IPS-18a (cell line): ENCODE measurements around the gene SLC13A5.
A peak's percentile ranks its signal among the peaks of the same experiment; 100 is the strongest.

Experiments used
- H3K27ac ChIP-seq: one replicate; pipeline ENCODE4 v1.5.1; 2013; ENCODE audit warnings: low read length
- H3K27me3 ChIP-seq: one replicate; pipeline ENCODE4 v1.6.1; 2013; ENCODE audit warnings: mild to moderate bottlenecking, low read length; ENCODE audit not compliant: control insufficient read depth, insufficient read depth
- H3K36me3 ChIP-seq: one replicate; pipeline ENCODE4 v1.6.1; 2013; ENCODE audit warnings: low read depth, low read length; ENCODE audit not compliant: control insufficient read depth
- H3K4me1 ChIP-seq: one replicate; pipeline ENCODE4 v1.6.1; 2013; ENCODE audit warnings: low read depth, low read length; ENCODE audit not compliant: control insufficient read depth
- H3K4me3 ChIP-seq: one replicate; pipeline ENCODE4 v1.5.1; 2013; ENCODE audit warnings: low read length
- H3K9ac ChIP-seq: one replicate; pipeline ENCODE4 v1.6.1; 2013; ENCODE audit warnings: mild to moderate bottlenecking, low read length, moderate library complexity
- H3K9me3 ChIP-seq: one replicate; pipeline ENCODE4 v1.6.1; 2013; ENCODE audit warnings: low read depth, low read length; ENCODE audit not compliant: control insufficient read depth

The SLC13A5 gene

DNA sequence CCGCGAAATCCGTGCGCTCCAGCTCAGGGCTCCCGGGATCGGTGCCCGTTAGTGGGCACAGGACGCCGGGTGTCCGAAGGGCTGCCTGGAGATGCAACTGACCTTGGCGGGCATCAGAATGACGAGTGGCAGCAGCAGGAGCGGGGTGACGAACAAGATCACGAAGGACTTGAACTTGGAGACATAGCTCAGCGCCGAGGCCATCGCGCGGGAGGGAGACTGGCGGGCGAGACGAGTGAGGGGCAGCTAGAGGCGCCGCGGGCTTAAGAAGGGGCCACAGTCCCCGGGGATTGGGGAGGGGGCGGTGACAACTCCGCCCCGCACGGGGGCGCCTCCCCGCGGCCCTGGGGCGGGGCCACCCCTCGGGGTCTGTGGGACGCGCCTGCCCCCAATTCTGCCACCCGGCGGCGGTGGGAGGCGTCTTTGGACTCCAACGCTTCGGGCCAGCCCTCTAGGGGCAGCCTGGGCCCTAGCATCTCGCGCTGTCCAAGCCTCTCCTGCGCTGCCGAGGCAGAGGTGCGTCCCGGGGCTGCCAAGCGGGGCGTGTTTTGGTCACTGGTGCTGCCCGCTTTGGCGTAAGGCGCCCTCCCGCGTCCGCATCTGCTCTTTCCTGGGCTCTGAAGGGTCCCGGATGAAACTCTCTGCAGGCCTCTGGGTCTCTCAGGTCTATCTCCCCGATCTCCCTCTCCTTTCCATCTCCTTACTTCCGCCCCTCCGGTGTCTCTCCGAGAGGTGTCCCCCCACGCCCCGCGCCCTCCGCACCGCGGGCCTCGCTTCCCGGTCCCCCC is at the start of gene SLC13A5:
Gene SLC13A5, minus strand, starts transcription at position 240 of the 788 bp plus-strand sequence. Its CDS starts 36 bp downstream, at position 204.
- no peak within 1 kb of the TSS for H3K9ac ChIP-seq
- no peaks in the 10 kb centered on the region for H3K4me1 ChIP-seq

DNA sequence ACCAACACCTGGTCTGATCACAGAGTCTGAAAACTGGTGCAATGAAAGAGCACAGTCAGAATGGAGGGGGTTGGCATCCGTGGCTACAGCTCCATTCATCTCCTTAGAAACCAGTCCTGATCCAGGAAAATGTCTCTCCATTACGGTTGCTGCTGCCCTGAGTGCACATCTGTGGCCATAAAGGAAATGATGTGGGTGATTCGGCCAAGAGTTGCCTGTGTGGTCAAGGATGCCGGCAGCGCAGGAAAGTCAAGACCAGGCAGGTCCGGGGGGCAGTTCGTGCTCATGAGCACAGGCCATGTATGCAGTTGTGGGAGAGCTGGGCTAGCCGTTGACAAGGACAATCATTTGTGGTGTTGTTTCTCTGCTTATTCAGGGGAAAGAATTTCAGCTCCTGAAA is 48.6 kb upstream of the SLC13A5 start:
- H3K27ac ChIP-seq: no peak overlapping the region
- H3K9me3 ChIP-seq: no peaks in the 10 kb centered on the region
- peaks cover 9% of the 10 kb centered on the region for H3K4me1 ChIP-seq
- H3K36me3 ChIP-seq: no peaks in the 10 kb centered on the region
- H3K4me3 ChIP-seq: no peak overlapping the region
- no peaks in the 10 kb centered on the region for H3K27me3 ChIP-seq
- no peak overlapping the region for H3K9ac ChIP-seq

More for the DNA sequence above, at the start of gene SLC13A5:
- Histone ChIP-seq H3K9me3 (no peaks in the 10 kb centered on the region), H3K4me3 (peak within 1 kb of the TSS; percentile 67), H3K27ac (no peak within 1 kb of the TSS), H3K36me3 (no peaks in the 10 kb centered on the region), H3K27me3 (peaks cover 39% of the 10 kb centered on the region)

DNA sequence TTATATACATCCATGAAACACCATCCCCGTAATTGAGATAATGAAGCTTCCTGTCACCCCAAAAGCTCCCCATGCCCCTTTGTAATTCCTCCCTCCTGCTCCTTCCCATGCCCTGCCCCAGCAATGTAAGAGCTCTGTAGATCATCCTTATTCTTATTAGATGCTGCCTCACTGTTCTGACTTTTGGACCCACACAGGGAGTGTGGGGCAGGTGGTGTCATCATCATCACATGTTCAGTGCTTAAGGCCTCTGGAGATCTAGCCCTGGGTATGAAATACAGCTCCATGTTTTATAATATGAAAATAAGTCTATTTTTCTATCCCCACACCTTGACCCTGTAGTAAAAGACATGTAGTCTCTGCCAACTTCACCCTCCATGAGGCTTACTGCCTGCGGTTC is 44.6 kb upstream of the SLC13A5 start:
- Histone ChIP-seq H3K4me1 (peaks cover 18% of the 10 kb centered on the region), H3K27me3 (no peaks in the 10 kb centered on the region), H3K27ac (no peak overlapping the region), H3K4me3 (no peak overlapping the region), H3K9me3 (no peaks in the 10 kb centered on the region), H3K36me3 (no peaks in the 10 kb centered on the region), H3K9ac (no peak overlapping the region)

DNA sequence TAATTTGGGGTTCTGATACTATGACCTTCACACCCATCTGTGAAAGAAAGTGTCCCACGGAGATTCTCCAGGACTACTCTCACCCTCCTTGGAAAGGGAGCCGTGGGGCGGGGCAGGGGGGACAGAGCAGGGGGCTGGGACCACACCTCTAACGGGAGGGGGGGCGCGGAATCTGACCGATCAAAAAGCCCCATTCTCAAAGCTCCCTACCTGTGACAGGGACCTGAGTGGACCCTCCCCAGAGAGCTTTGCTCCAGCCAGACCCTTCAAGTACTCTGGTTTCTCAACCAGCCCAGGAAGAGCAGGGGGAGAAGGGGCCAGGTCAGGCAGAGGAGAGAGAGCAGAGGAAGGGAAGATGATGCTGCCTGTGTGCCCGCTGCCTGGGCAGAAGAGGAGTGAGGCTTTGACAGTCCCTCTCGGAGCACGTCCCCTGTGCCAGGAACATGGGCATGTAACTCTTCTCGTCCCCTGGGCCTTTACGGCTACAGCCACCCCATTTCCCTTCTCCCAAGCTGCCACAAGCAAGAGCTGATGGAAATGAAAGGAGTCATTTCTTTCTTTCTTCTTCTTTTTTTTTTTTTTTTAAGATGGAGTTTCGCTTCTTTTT is 43.4 kb upstream of the SLC13A5 start:
- Histone ChIP-seq H3K9ac (no peak overlapping the region), H3K4me3 (no peak overlapping the region), H3K9me3 (no peaks in the 10 kb centered on the region), H3K27ac (no peak overlapping the region), H3K27me3 (no peaks in the 10 kb centered on the region), H3K4me1 (peaks cover 25% of the 10 kb centered on the region), H3K36me3 (no peaks in the 10 kb centered on the region)

DNA sequence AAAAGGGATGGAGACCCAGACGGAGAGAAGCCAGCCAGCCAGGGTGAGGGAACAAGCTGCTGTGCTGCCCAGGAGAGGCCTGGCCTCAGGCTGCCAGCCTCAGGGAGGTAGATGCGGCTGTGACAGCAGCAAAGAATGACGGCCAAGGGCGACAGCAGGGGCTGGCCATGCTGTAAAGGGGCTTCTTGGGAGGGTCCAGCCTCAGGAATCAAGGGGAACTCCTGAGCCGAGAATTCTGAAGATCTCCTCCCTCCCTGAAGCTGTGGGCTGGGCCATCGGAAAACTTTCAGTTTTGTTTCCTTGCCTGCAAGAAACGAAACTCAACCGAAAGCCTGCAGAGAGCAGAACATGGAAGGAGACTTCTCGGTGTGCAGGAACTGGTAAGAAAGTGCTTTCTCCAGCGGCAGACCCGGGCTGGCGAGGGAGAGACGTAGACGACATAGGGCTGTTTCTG is 42.6 kb upstream of the SLC13A5 start, which contains the start of gene XAF1:
Gene XAF1, plus strand, starts transcription at position 316 of the 454 bp plus-strand sequence. Its CDS starts 33 bp downstream, at position 349.
- Histone ChIP-seq H3K36me3 (no peaks in the 10 kb centered on the region), H3K4me3 (no peak within 1 kb of the TSS), H3K27ac (no peak within 1 kb of the TSS), H3K9ac (no peak within 1 kb of the TSS), H3K27me3 (no peaks in the 10 kb centered on the region), H3K9me3 (no peaks in the 10 kb centered on the region), H3K4me1 (peaks cover 25% of the 10 kb centered on the region)

DNA sequence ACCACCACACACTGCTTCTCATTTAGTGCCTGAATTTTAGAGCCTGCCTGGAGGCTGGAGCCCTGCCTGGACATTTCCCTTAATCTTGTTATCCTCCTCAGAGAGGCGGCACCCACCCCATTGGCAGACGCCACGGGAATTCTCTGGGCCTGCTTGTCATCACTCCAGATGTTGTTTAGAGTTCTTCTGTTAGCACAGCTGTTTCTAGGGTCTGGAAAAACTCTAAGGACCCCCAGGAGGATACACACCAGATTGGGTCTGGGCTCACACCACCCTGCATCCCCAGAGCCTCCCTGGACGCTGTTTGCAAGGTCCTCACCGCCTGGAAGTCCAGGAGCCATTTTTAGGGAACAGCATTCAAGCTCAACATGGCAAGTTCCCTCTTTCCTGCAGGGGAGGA is 42.1 kb upstream of the SLC13A5 start:
- H3K4me3 ChIP-seq: no peak overlapping the region
- H3K9ac ChIP-seq: no peak overlapping the region
- no peak overlapping the region for H3K27ac ChIP-seq
- H3K27me3 ChIP-seq: no peaks in the 10 kb centered on the region
- peaks cover 25% of the 10 kb centered on the region for H3K4me1 ChIP-seq
- no peaks in the 10 kb centered on the region for H3K36me3 ChIP-seq
- no peaks in the 10 kb centered on the region for H3K9me3 ChIP-seq

DNA sequence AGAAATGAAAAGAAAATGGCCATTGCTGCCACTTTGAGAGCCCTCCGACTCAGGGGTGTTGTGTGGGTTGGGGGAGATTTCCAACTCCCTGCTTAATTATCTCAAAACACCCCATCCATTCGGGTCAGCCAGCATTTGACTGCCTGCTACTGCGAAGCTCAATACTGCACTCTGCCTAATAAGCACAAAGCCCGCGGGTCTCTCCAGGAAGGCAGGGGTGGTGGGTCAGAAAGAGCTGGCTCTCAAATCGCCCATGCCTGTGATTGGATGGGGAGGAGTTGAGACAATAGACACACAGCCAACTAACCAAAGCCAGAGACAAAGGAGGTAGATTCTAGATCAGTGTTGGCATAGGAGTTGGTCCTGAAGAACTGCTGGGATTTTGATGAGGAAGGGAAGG is 40.4 kb upstream of the SLC13A5 start:
- H3K27ac ChIP-seq: no peak overlapping the region
- peaks cover 16% of the 10 kb centered on the region for H3K4me1 ChIP-seq
- no peak overlapping the region for H3K4me3 ChIP-seq
- no peaks in the 10 kb centered on the region for H3K9me3 ChIP-seq
- H3K36me3 ChIP-seq: no peaks in the 10 kb centered on the region
- peak overlapping the region; percentile 34 for H3K9ac ChIP-seq
- no peaks in the 10 kb centered on the region for H3K27me3 ChIP-seq

DNA sequence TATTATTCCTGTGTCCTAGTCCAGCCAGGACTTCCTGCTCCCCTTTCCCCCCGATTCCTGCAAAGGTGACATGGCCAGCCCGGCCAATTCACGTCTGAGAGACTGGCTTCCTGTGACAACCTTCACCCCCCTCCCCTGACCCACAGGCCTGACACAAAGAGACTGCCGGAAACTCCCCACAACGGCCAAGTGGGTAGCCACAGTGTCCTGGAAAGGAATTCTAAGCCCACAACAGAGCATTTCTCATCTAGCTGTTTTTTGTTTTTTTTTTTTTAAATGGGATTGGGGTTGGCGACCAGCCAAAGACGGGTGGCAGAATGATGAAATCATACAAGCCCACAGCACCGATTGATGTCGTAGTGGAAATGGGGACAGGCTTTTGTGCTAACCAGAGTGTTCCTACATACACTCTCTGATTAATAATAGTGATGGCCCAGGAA is 39.9 kb upstream of the SLC13A5 start:
- Histone ChIP-seq H3K4me3 (no peak overlapping the region), H3K9ac (peak overlapping the region; percentile 34), H3K4me1 (peaks cover 16% of the 10 kb centered on the region), H3K36me3 (no peaks in the 10 kb centered on the region), H3K27ac (peak overlapping the region; percentile 65), H3K27me3 (no peaks in the 10 kb centered on the region), H3K9me3 (no peaks in the 10 kb centered on the region)

DNA sequence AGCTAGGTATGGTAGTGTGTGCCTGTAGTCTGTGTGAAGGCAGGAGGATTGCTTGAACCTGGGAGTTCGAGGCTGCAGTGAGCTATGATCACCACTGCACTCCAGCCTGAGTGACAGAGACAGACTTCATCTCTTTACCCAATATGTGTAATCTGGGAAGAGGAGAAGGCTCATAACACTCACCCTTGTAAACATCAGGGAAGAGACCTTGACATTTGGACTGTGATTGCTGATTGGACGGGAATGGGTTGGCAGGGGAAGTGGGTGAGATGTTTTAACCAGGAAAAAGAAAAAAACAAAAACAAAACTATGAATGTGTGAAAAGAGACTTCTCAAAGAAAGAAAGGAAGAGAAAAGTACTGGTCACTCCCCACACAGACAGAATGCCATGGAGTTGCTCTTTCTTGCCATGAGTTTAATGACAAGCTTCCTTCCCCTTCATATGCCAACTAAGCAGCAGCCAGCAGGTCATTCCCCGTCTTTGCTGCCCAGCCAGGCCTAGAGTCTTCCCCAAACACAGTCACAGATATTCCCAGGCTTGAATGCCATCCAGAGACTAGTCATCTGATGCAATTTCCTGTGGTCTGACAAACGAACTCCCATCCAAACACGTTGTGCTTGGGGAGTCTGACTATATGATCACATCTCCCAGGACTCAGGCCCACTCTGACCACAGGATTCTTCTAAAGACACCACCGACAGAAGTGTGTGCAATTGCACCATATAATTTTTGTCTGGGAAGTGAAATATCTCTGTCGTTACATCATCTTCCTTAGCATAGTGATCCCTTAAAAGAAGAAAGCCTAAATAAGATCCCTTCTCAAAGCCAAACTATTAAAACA is 39.1 kb upstream of the SLC13A5 start:
- Histone ChIP-seq H3K27me3 (no peaks in the 10 kb centered on the region), H3K4me1 (peaks cover 16% of the 10 kb centered on the region), H3K4me3 (no peak overlapping the region), H3K9me3 (no peaks in the 10 kb centered on the region), H3K36me3 (no peaks in the 10 kb centered on the region), H3K27ac (peak overlapping the region; percentile 65), H3K9ac (peak overlapping the region; percentile 34)

DNA sequence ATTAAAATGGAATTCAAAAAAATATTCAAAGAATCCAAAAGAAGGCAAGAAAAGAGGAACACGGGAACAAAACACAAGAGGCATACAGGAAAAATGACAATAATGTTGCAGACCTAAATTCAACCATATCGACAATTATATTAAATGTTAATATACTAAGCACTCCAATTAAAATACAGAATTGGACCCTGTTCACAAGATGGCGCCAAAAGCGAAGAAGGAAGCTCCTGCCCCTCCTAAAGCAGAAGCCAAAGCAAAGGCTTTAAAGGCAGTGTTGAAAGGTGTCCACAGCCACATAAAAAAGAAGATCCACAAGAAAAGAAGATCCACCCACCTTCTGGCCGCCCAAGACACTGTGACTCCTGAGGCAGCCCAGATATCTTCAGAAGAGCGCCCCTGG is 36.4 kb upstream of the SLC13A5 start:
- Histone ChIP-seq H3K36me3 (no peaks in the 10 kb centered on the region), H3K27me3 (no peaks in the 10 kb centered on the region), H3K4me3 (no peak overlapping the region), H3K27ac (no peak overlapping the region), H3K4me1 (peaks cover 16% of the 10 kb centered on the region), H3K9me3 (no peaks in the 10 kb centered on the region), H3K9ac (no peak overlapping the region)

DNA sequence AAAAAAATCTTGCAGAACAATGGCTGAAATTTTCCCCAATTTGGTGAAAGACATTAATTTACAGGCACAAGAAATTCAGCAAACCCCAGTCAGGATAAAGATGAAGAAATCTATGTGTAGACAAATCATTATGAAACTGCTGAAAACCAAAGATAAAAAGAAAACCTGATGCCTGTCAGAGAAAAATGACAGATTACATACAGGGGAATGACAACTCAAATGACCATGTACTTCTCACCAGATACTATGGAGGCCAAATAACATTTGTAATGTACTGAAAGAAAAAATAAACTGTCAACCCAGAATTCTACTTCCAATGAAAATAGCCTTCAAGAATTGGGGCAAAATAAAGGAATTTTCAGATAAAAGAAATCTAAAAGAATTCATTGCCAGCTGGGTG is 35.4 kb upstream of the SLC13A5 start:
- H3K27ac ChIP-seq: no peak overlapping the region
- H3K4me1 ChIP-seq: peaks cover 16% of the 10 kb centered on the region
- no peak overlapping the region for H3K4me3 ChIP-seq
- no peaks in the 10 kb centered on the region for H3K36me3 ChIP-seq
- no peaks in the 10 kb centered on the region for H3K9me3 ChIP-seq
- H3K9ac ChIP-seq: no peak overlapping the region
- no peaks in the 10 kb centered on the region for H3K27me3 ChIP-seq
